GM04504 (cell line): ENCODE measurements around the gene ADARB1.

ENCODE experiments used
- DNase-seq: peaks from one replicate; pipeline ENCODE4 v3.0.0-alpha.2; 2012; ENCODE audit warnings: low read depth

The ADARB1 gene

DNA sequence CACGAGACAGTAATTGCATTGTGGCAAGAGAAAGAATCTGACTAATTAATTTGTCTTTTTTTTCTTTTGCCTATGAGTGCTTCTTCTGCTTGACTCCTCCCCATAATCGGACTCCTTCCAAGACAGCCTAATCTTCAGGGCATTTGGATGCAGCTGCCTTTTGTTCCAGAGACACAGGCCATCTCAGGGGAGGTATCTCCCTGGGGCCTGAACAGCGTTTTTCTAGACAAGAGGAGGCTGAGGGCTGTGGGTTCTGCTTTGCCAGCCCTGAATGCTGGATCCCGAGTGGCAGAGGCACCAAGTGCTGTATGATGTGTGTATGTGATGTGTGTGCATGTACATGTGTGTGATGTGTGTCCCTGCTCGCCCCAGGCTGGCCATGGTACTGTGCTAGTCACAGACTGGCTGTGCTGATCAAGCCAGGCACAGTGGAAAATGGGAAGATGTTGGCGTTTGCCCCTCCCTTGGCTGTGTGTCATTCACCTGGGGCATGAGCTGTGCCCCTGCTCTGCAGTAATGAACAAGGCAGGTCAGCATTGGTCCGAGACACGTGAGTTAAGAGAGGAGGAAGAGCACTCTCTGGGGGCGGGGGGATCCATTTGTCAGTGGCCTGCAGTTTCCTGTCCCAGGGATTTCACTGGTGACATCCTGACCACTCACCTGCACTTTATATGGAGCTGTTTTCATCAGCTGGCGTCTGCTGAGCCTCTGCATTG, 77.2 kb downstream of the ADARB1 start:
- DNase-seq: no peak

DNA sequence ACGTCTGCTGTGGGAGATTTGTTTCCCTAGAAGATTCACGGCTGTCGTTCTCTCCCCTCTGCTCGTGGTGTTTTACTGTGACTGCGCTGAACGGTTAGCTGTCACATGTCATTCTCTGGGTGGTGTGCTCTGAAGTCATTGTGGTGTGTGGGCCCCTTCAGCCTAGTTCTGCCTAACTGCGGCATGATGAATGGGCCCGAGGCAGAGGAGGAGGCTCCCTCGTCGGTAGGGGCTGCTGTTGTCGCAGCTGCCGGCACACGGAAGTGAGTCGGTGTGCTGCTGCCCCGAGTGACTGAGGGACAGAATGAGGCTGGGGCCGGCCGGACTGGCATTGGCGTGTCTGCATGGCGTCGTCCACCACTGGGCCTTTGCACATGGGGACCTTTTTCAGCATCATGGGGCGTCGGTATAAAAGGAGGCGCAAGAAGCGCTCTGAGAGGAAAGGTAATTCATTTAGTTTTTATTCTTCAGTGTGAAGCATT, 77.9 kb downstream of the ADARB1 start:
- no peak for DNase-seq

DNA sequence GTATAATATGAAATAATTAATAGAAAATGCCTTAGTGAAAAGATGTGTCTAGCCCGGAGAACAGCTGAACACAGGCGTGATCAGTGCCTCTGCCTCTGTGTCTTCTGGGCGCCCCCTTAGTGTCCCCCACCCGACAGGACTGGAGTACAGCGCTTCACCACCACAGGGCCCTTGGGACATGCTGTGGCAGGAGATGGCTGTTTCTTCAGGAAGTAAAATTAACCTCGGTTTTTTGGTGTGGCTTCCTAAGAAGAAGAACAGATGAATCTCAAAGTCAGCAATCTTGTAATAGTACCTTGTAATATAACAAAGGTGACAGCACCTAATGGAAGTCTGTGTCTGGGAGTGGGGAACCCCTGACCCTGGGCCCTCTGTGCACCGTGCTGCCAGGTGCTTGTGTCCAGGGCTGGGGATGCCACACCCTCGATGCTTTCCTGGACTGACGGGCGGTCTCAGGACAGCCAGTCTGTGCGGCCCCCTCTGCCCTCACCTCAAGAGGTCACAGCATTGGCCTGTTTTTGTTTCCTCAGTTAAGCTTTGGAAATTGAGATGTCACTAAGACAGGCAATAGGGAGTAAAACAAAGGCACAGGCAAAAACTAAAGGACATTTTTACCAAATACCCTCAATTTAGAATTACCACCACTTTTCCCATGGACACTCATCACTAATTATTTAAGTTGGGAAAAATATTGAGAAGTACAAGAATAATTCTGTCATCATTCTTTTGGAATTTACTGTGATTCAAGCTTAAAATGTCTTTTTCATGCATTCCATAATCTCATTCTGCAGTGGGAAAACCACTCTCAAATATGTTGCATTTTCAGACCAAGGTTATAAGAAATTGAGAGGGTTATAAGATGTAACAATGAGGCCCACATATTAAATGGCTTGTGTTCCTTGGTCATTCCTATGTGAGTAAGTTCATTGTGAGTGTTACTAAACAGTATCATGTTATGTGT, 79.3 kb downstream of the ADARB1 start:
- DNase-seq: no peak

DNA sequence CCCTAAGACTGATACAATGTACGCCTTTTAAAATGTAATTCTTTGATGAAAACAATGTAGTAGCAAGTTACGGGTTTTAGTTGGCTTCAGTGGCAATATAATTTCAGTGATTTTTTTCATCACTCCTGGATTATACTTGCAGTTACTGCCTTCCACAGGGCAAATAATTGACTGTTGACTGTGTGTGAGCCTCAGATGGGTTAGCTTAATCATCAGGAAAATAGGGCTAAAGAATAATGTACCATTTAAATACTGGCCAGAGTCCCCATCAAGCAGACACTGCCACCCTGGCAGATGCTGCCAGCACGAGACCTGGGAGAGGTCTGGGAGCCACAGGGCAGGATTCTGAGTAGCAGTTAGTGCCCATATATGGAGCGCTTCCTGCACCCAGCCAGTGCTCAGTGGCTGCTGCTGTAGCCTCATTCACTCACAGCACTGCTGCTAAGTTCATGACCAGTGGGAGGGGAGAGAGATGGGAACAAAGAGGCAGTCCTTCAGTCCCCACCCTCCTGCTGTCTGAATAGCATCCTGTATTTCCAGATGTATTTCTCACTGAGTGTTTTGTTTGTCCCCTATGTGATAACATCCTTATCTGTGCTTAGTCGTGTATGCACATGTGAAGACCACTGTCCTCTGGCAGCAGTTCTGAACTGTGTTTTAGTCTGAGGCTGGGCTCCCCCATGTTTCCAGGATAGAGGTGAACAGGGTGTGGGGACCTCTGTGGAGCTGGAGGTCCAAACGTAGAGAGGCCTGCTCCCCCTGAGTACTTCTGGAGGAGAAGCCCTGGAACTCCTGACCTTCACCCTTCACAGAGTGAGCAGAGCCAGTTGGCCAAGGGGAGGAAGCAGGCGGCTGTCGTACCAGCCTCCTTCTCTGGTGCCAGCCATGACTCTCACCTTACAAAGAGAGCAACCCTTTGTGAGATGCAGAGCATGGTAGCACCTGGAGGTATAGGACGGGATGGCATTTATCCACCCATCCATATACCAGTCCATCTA, 80.4 kb downstream of the ADARB1 start:
- DNase-seq: peak; percentile 45

DNA sequence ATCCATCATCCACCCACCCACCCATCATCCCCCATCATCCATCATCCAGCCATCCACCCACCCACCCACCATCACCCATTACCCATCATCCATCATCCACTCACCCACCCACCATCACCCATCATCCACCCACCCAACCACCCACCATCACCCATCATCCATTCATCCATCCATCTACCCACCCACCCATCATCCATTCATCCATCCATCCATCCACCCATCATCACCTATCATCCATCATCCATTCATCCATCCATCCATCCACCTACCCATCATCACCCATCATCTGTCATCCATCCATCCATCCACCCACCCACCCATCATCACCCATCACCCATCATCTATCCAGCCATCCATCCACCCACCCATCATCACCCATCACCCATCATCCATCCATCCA, 81.5 kb downstream of the ADARB1 start:
- no peak for DNase-seq

DNA sequence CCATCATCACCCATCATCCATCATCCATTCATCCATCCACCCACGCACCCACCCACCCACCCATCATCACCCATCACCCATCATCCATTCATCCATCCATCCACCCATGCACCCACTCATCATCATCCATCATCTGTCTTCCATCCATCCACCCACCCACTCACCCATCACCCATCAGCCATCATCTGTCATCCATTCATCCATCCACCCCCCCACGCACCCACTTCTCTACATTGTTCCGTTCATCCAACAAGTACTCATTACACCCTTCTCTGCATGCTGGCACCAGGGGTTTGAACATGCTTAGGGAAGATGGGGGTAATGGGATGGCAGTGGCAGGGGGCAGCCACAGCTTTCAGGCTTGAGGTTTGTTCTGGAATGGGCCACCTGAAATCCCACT, 82.1 kb downstream of the ADARB1 start:
- no peak for DNase-seq

DNA sequence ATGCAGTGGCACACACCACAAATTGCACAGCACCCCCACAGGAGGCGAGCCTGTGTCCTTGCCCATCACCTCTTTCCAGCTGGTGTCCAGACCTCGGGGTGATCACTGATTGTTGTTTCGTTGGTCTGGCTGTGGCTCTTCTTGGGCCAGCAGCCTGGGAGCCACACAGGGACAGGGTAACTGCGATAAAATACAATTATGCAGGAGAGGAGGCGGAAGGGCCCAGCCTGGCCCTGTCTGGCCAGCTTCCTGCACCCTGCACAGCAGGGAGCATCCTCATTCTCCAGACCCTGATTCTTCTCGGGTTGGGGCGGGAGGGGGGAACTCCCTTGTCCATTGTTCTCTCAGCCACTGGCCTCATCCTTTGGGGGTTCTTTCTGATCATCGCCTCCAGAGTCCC, 83.6 kb downstream of the ADARB1 start:
- DNase-seq: no peak

DNA sequence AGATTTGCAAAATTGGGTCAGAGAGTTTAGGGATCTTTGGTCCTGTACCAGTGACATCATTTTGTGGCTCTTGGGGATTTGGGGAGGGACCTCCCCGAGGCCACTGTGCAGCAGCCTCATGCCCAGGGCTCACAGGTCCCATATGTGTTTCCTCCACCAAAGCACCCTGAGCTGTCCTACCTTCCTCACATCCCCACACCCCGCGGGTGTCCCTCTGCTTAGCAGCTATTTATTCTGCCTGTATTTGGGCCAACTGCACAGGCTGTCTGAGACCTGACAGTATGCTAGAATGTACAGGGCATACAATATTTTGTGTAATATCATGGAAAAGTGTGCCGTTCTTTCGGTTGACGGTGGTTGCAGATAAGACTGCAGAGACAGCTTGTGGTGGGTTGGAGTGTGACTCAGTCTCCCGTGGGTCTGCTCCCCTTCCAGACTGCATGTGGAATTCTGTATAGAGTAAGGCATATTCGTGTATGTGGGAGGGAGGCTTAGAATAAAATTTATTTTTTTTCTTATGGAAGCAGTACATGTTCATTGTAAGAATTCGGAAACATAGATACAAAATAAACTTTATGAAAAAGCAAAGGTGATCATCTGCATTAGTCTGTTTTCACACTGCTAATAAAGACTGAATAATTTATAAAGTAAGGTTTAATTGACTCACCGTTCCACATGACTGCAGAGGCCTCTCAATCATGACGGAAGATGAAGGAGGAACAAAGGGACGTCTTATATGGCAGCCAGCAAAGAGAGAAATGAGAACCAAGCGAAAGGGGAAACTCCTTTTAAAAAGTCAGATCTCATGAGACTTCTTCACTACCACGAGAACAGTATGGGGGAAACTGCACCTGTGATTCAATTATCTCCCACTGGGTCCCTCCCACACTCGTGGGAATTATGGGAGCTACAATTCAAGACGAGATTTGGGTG, 84.4 kb downstream of the ADARB1 start:
- DNase-seq: no peak

DNA sequence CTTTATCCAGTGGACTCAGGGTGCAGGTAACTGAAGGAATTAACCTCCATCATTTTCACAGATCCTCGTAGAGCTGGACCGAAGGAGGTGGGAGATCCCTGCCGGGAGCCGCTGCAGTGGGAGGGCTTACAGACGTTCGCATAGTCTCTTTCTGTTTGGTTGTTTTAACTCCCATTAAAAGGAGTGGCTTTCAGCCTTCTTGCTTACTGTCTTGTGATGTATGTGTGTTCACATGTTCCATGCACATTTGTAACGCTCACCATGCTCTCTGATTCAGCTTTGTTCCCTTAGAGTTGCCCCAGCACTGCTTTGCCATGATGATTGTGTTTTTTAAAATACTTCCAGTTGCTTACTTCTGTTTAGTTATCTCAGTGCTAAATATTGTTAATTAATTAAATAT, 85.8 kb downstream of the ADARB1 start:
- no peak for DNase-seq

DNA sequence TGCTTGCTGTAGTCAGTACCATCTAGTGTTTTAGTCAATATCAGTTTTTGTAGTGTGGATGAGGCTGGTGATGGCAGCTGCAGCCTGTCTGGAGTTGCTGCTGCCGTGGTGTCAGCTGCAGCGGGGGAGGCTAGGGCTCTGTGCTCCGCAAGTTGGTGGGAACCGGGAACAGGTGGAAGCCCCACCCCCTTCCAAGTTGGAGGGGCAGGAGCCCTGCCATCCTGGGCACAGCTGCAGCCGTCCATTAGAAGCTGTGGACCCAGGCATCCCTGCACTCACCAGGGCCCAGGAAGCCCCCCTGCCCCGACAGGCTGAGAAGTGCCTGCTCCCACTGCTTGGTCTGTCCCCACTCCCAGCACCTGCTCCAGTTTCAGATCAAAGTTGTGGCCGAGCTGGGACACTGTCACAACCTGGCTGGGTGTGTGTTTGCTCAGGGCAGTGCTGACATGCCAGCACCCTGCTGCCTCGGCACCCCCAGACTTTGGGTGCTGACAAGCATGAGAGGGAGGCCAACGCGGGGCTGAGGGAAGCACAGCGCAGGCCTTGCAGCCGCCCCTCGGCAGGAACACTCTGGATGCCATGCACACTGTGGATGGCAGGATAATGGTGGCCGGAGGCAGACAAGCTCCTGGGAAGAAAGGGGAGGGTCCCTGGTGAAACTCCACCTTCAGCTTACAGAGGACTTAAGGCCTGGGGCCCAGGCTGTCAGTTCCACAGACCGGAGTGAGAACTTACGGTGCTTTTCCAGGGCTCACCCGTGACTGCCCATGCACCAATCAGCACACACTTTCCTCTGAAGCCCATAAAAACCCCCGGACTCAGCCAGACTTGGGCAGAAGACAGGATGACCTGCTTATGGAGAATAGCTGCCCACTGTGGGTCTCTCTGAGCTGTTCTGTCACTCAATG, 86.9 kb downstream of the ADARB1 start:
- no peak for DNase-seq

DNA sequence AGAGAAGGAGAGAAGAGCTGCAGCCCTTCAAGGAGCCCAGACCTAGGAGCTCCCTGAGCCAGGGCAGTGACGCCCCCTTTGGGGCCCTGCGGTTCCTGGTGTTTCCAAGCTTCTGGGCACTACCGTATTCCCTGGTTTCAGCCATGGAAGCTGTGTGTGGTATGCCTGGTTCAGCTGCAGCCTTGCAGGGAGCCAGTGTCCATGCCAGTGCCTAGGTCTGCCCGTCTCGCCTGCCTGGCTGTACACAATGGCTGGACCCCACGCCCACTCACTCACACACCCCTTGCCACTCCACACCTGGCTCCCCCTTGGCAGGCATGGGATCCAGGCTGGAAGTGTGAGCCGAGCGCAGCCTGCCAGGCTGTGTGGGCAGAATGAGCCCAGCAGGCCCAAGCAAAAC, 87.7 kb downstream of the ADARB1 start:
- DNase-seq: no peak

DNA sequence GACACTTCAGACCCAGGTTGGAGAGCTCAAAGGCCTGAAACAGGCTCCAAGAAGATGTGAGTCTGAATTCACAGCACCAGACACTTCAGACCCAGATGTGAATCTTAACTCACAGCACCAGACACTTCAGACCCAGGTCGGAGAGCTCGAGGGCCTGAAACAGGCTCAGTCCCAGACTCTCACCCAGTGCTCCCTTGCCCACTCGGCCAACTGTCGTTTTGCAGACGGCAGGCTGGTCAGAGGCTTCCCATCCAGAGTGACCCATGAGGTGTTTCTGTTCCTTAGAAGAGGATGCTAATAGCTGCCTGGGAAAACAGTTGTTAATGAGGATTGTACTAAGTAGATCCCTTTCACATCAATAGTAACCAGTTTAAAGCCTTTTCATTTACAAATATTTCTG, 88.4 kb downstream of the ADARB1 start:
- no peak for DNase-seq

DNA sequence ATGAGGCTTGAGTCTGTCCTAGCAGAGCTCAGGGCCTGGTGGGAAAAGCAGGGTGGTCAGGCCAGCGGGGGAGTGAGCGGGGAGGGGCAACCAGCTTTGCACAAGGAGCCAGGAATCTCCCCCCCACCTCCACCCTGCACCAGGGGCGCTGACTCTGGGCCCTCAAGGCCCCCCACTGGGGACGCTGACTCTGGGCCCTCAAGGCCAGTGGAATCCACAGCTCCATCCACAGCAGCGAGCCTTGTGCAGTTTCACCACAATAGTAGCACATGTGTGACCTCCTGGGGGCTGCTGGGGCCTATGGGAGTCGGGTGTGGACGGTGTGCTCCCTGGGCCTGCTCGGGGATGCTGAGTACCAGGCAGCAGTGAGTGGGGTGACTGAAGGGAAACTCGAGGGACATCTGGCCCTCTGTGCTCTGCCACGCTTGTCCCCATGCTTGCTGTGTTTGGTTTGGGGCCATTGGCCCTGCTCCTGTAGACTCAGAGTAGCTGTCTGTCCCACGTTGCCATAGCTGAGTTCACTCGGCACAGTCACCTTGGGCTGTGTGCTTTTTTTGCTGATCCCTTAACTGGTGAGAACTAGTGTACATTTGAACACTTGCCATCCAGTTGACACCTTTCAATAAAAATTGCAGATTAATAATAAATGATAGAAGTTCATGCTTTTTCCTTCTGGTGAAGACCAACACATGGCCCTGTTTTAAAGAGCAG, 89.2 kb downstream of the ADARB1 start:
- no peak for DNase-seq

DNA sequence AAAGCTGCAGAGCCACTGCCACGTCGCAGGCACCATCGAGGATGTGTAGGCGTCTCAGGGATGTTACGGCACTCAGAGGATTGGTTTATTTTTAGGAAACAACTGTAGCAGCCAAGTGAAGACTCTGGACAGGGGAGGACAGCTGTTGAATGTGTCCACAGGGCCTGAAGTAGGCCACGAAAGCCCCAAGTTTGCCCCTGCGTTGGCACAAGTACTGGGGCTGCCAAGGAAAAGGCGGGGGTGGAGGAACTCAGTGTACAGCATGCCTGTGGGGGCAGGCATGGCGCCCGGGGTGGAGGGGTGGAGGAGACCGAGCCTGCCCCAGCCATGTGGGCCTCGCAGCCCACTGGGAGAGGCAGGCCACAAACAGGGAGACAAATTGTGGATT, 89.7 kb downstream of the ADARB1 start:
- DNase-seq: no peak

DNA sequence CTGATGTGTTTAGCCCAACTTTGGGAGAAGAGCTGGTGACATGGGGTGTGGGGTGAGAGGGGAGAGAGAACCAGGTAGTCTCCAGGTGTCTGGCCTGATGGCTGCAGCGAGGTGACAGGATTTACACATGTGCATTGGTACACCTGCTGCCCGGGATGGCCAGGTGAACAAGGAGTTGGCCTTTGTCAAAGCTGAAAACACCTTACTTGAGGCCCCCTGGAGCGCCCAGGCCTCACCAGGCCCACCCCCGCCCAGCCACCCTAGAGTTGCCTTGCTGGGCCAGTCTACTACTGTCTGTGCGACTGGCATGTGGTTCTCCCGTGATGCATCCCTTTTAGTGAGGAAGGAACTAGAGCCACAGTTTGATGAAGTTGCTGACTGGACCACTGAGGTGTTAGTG, 90.5 kb downstream of the ADARB1 start:
- no peak for DNase-seq

DNA sequence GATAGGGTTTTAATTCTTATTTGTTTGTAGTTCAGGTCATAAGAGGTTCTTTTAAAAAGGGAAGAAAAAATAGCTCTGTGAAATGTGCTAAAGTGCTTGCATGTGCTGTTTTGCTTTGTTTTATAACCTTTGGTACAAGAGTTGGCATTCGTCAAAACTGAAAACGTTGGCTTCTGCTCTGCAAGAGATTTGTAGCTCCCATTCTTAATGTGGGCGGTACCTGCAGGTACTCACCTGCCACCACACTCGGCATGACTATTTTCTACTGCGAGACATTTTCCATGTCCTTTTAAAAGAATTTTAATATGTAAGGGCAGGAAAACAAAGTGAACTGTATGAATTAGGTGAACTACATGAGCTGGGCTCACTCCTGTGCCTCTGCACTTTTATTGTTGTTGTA, 92.6 kb downstream of the ADARB1 start:
- no peak for DNase-seq

DNA sequence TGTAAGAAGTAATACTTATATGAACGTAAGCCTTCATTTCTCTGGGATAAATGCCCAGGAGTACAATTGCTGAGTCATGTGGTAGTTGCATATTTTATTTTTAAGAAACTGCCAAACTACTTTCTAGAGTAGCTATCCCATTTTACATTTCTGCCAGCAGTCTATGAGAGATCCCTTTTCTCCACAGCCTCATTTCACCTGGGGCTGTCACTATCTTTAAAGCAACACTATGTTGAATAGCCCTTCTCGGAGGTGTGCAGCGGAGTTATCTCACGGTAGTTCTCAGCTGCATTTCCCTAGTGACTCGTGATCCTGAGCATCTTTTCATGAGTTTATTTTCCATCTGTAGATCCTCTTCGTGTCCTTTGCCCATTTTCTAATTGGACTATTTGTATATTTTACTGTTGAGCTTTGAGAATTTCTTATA, 93.4 kb downstream of the ADARB1 start:
- peak; percentile 36 for DNase-seq

DNA sequence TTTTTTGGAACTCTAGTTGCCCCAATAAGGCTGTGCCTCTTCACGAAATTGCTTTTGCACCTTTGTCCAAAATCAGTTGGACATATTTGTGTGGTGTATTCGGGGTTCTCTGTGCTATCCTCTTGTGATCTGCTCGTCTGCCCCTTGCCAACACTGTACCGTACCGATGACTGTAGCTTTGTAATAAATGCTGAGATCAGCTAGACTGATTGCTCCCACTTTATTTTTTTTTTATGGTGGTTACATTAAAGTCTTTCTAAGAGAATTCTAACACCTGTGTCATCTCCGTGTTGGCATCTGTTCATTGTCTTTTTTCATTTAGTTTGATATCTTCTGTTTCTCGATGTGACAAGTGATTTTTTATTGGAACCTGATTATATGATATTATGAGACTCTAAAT, 94.1 kb downstream of the ADARB1 start:
- DNase-seq: no peak

DNA sequence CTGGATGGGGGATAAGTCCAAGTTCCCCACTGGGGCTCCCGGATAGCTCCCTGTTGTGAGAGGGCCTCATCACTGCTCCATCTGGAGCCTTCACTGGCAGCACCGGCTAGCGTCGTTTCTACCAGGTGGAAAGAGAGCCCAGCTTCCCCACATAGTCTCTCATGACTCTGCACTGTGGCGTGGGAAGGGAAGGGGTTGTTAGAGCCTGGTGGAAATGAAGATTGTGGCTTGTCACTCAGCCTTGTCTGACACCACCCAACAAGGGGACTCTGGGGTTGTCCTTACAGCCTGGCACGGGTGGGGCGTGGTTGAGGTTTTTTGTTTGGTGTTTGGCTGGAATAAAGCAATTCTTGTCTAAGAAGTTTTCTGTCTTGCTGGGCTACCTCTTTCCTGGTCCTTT, 94.6 kb downstream of the ADARB1 start:
- DNase-seq: no peak
